CD1c-positive myeloid dendritic cell (primary cell): ENCODE measurements around the gene TUBGCP6.

Source experiments
- DNase-seq: peaks from one replicate; pipeline ENCODE4 v3.0.0-alpha.2; 2016; ENCODE audit errors: extremely low spot score

TUBGCP6 gene

GRCh38 chr22:50250555-50251476 lies 6.0 kb upstream of the TUBGCP6 start, which contains the start of gene HDAC10:
HDAC10 (minus strand) TSS chr22:50251265; CDS start chr22:50251032, 233 bp downstream.
- DNase-seq, result peak; percentile 92

- no peak for DNase-seq
Measured at GRCh38 chr22:50250249-50250554, 5.4 kb upstream of the TUBGCP6 start.

GRCh38 chr22:50249341-50250248 lies 4.8 kb upstream of the TUBGCP6 start:
- DNase-seq, result no peak

- no peak for DNase-seq
Measured at GRCh38 chr22:50248196-50249081, 3.6 kb upstream of the TUBGCP6 start.

GRCh38 chr22:50247748-50248147 lies 2.9 kb upstream of the TUBGCP6 start:
- peak; percentile 27 for DNase-seq

GRCh38 chr22:50246242-50247175 lies 1.7 kb upstream of the TUBGCP6 start:
- DNase-seq, result no peak

- no peak for DNase-seq
Measured at GRCh38 chr22:50245214-50246072, 620 bp upstream of the TUBGCP6 start.

- peak; percentile 15 for DNase-seq
Measured at GRCh38 chr22:50243685-50244419, 971 bp downstream of the TUBGCP6 start.

- no peak for DNase-seq
Measured at GRCh38 chr22:50242406-50242949, 2.3 kb downstream of the TUBGCP6 start.

GRCh38 chr22:50238755-50239154 lies 6.1 kb downstream of the TUBGCP6 start:
- no peak for DNase-seq

- DNase-seq, result no peak
Measured at GRCh38 chr22:50236731-50237409, 8.0 kb downstream of the TUBGCP6 start.

- no peak for DNase-seq
Measured at GRCh38 chr22:50233223-50233622, 11.6 kb downstream of the TUBGCP6 start.

- no peak for DNase-seq
Measured at GRCh38 chr22:50232481-50233151, 12.2 kb downstream of the TUBGCP6 start.

GRCh38 chr22:50229370-50229769 lies 15.5 kb downstream of the TUBGCP6 start:
- no peak for DNase-seq

GRCh38 chr22:50228366-50228765 lies 16.5 kb downstream of the TUBGCP6 start:
- DNase-seq, result no peak

GRCh38 chr22:50227579-50228215 lies 17.1 kb downstream of the TUBGCP6 start:
- no peak for DNase-seq

GRCh38 chr22:50226875-50227165 lies 18.0 kb downstream of the TUBGCP6 start:
- no peak for DNase-seq
